Measurements from ENCODE around the gene KMT2B.
"Not testable (repeated sequence)": the region's sequence is repeated elsewhere in the genome, so short reads cannot be mapped to it uniquely, and the experiment has no call there.

Gene KMT2B, protein sequence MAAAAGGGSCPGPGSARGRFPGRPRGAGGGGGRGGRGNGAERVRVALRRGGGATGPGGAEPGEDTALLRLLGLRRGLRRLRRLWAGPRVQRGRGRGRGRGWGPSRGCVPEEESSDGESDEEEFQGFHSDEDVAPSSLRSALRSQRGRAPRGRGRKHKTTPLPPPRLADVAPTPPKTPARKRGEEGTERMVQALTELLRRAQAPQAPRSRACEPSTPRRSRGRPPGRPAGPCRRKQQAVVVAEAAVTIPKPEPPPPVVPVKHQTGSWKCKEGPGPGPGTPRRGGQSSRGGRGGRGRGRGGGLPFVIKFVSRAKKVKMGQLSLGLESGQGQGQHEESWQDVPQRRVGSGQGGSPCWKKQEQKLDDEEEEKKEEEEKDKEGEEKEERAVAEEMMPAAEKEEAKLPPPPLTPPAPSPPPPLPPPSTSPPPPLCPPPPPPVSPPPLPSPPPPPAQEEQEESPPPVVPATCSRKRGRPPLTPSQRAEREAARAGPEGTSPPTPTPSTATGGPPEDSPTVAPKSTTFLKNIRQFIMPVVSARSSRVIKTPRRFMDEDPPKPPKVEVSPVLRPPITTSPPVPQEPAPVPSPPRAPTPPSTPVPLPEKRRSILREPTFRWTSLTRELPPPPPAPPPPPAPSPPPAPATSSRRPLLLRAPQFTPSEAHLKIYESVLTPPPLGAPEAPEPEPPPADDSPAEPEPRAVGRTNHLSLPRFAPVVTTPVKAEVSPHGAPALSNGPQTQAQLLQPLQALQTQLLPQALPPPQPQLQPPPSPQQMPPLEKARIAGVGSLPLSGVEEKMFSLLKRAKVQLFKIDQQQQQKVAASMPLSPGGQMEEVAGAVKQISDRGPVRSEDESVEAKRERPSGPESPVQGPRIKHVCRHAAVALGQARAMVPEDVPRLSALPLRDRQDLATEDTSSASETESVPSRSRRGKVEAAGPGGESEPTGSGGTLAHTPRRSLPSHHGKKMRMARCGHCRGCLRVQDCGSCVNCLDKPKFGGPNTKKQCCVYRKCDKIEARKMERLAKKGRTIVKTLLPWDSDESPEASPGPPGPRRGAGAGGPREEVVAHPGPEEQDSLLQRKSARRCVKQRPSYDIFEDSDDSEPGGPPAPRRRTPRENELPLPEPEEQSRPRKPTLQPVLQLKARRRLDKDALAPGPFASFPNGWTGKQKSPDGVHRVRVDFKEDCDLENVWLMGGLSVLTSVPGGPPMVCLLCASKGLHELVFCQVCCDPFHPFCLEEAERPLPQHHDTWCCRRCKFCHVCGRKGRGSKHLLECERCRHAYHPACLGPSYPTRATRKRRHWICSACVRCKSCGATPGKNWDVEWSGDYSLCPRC (N-terminal part only)

DNA sequence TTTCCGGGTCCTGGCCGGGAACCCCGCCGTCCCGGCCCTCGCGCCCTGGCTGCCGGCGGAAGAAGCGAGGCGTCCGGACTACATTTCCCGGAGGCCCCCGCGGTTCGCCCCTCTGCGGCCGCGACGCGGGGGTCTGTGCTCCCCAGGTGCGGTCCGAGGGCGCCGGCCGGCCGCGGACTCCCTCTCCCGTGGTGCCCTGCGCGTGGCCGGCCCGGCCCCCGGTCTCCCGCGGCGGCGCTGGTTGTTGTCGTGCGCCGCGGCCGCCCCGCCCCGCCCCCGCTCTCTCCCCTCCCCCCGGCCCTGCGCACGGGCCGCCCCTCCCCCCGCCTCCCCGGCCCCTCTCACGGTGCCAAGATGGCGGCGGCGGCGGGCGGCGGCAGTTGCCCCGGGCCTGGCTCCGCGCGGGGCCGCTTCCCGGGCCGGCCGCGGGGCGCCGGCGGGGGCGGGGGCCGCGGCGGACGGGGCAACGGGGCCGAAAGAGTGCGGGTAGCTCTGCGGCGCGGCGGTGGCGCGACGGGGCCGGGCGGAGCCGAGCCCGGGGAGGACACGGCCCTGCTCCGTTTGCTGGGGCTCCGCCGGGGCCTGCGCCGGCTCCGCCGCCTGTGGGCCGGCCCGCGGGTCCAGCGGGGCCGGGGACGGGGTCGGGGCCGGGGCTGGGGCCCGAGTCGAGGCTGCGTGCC is at the start of gene KMT2B:
TSS of gene KMT2B (plus strand) at position 339 of the 680 bp plus-strand sequence. CDS start at position 355, 16 bp downstream.
- DNase-seq, result no peak

DNA sequence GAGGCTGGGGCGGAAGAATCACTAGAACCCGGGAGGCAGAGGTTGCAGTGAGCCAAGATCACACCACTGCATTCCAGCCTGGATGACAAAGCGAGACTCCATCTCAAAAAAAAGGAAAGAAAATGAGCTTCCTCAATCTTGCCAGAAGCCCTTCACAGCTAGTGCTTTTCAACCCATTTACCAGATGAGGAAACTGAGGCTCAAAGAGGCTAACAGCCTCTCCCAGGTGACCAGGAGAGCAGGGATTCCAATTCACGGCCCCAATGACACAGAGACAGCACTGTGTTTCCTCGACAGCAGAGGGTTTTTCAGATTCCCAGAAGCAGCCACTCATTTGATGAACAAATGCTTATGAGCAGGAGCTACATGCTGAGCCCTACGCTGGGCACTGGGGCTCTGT is 48.2 kb upstream of the KMT2B start:
- no peak for DNase-seq

DNA sequence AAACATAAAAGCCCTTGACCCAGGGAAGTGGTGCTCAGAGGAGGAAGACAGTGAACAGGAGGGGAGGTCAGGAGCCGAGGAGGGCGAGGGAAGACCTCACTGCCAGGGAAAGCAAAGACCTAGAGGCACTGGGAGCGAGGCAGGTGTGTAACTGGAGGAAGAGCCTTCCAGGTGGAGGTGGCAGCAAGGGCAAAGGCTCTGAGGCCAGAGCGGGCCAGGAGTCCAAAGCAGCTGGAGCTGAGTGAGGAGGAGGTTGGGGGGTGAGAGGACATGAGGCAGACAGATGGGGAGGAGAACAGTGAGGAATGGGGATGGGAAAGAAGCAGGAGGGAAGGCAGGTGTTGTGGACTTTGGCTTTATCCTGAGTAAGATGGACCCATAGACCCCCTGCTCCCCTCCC is 47.8 kb upstream of the KMT2B start:
- DNase-seq, result no peak

DNA sequence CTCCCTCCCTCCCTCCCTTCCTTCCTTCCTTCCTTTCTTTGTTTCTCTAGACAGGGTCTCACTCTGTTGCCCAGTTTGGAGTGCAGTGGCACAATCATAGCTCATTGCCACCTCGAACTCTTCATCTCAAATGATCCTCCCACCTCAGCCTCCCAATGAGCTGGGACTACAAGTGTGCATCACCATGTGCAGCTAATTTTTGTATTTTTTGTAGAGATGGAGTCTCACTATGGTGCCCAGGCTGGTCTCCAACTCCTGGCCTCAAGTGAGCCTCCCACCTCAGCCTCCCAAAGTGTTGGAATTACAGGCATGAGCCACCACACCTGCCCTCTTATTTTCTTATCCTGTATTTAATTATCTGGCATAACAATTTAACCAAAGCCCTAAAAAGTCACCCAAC is 47.1 kb upstream of the KMT2B start:
- DNase-seq, result no peak

DNA sequence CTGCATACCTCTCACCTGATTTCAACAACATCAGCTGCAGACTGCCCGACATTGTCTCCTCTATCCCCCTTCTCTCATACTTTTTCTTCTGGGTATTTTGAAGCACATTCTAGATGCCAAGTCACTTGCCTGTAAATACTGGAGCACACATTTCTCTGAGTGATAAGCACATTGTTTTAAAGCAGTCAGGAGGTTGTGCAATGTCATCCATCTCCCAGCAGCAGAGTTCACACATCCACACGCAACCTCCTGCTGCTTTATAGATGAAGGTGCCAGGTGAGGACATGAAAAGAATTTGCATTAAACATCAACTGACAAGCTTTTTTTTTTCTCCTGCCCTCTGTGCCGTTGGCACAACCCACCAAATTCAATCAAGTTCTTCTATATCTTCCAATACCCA is 46.0 kb upstream of the KMT2B start:
- DNase-seq, result no peak

DNA sequence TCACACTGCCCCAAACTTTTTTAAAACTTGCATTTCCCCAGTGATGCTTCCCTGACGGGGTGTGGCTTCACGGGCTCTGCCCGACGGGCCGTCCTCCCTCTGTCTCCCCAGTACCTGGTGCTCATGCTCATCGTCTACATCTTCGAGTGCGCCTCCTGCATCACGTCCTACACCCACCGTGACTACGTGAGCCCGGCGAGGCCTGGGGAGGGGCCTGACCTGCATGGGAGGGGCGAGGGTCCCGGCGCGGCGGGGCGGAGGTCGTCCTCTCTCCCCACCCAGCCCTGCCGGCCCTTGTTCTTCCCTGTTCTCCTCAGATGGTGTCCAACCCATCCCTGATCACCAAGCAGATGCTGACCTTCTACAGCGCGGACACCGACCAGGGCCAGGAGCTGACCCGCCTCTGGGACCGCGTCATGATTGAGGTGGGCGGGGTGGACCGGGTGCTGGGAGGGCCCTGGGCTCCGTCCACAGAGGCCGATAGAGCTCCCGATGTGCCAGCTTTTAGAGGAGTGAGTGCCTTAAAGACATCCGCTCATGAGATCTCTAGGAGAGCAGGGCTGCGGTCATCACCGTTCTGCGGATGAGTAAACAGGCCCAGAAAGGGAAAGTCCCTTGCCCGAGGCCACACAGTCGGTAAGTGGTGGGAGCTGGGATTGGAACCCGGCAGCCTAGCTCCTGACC is 44.5 kb upstream of the KMT2B start:
- DNase-seq, result peak; percentile 81

DNA sequence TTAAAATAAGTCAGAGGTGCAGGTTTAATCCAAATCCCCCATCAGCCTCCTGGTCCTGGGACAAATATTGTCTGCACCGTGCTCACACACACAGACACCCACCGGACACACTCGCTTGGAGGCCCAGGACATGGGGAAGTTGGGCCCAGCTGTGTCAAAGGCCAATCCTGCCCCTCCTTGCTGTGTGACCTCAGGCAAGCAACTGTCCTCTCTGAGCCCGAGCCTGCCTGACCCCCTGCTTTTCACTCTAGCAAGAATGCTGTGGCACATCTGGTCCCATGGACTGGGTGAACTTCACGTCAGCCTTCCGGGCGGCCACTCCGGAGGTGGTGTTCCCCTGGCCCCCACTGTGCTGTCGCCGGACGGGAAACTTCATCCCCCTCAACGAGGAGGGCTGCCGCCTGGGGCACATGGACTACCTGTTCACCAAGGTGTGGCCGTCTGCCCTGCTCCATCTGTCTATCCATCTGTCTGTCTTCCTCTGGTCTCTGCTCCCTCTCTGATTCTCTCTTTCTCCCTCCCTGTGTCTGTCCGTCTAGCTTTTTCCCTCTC is 42.1 kb upstream of the KMT2B start:
- no peak for DNase-seq

DNA sequence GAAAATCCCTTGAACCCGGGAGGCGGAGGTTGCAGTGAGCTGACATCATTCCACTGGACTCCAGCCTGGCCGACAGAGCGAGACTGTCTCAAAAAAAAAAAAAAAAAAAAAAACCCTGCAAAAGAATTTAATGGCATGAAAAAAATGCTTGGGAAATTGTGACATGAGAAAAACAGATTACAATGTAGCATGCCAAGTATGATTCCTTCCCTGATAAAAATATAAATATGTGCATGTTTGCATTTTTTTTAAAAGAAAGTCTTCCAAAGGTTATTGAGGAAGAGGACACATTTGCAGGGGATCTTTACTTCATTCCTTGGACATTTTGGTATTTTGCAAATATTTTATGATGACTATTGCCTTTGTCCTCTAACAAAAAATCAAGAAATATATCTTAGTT is 28.0 kb upstream of the KMT2B start:
- no peak for DNase-seq

DNA sequence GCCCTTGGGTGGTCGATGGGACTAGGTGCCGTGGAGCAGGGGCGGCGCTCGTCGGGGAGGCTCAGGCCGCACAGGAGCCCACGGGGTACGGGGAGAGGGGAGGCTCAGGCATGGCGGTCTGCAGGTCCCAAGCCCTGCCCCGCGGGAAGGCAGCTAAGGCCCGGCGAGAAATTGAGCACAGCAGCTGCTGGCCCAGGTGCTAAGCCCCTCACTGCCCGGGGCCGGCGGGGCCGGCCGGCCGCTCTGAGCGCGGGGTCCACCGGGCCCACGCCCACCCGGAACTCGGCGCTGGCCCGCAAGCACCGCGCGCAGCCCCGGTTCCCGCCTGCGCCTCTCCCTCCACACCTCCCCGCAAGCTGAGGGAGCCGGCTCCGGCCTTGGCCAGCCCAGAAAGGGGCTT is 26.7 kb upstream of the KMT2B start:
- not testable (repeated sequence) for DNase-seq

DNA sequence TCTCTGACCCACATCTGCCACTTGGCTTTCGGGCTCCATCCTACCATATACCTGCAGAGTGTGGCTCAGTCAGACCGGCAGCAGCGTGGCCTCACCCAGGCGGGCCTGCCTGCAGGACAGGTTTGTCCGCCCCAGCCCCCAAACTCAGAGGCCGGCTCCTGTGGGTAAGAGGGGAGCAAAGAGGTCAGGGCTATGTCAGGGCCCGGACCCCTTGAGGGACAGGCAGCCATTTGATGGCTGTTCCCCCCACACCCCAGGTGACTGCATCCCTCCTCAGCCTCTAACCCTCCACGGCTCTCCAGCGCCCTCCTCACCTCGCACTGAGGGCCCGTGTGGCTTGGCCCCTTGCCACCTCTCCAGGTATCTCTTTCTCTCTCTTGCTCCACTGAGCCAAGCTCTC is 25.8 kb upstream of the KMT2B start:
- no peak for DNase-seq

DNA sequence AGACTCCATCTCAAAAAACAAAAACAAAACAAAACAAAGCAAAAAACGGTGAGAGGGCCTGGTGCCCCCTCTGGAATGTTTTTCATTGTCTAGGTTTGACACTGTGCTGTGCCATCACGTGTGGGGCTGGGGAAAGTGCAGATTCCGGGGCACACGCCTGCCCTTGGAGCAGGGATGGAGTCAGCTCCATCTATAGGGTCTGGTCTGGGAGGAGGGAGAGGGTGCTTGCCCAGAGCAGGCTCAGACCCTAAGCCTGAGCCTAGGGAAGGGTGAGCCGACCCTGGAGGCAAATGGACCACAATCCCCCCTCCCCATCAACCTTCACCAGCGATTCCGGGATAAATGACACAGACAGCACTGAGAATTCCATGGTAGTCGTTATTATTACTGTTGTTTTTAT is 24.4 kb upstream of the KMT2B start:
- no peak for DNase-seq

DNA sequence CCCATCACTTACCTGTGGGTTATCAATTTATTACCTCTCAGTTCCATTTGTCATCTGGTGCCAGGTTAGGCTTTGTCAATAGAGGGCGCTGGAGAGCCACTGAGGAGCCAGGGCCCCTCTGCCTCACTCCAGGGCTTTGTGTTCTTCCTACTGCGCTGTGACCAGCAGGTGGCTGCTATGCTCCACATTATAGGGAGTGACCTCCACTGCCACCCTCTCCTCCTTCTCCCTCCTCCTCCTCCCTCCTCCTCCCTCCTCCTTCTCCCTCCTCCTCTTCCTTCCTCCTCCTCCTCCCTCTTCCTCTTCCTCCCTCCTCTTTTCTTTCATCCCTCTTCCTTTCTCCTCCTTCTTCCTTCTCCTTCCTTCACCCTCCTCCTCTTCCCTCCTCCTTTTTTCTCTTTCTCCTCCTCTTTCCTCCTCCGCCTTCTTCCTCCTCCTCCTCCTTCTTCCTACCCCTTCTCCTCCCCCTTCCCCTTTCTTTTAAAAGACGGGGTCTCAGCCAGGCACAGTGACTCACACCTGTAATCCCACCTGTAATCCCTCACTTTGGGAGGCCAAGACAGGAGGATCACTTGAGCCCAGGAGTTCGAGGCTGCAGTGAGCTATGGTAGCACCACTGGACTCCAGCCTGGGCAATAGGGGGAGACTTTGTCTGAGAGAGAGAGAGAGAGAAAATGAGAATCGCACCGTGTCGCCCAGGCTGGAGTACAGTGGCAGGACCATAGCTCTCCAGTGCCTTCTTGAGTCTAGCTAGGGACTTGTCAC is 23.8 kb upstream of the KMT2B start:
- DNase-seq, result peak; percentile 95

DNA sequence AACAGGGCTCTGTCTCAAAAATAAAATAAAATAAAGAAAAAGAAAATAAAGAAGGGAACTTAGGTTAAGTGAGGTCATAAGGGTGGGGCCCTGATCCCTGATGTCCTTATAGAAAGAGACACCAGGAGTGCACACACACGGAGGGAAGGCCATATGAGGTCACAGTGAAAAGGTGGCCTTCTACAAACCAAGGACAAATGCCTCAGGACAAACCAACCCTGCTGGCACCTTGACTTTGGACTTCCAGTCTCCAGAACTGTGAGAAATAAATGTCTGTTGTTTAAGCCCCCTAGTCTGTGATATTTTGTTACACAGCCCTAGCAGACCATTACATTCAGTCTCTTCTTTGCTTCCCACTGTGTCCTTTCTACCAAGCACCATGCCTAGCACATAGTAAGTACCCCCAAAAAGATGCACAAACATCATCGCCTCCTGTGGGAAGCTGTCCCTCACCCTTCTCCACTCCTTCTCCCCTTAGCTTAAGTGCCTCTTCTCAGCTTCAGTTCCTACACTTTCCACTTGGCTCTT is 21.8 kb upstream of the KMT2B start:
- no peak for DNase-seq

DNA sequence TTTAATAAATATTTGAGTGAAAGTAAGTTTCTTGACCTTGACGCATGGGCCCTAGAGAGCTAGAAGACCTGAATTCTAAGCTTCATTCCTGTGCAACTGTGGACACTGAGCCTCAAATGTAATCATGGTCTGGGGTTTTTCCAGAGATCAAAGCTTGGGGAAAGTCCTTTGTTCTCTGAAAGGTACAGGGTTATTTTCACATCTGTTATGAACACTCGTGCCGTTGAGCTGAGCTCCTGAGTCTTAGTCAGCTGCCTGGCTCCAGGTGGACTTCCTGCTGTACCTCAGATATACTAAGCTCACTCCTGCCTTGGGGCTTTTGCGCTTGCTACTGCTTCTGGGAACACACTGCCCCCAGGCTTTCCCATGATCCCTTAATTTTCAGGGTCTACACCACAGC is 21.0 kb upstream of the KMT2B start:
- DNase-seq, result no peak

DNA sequence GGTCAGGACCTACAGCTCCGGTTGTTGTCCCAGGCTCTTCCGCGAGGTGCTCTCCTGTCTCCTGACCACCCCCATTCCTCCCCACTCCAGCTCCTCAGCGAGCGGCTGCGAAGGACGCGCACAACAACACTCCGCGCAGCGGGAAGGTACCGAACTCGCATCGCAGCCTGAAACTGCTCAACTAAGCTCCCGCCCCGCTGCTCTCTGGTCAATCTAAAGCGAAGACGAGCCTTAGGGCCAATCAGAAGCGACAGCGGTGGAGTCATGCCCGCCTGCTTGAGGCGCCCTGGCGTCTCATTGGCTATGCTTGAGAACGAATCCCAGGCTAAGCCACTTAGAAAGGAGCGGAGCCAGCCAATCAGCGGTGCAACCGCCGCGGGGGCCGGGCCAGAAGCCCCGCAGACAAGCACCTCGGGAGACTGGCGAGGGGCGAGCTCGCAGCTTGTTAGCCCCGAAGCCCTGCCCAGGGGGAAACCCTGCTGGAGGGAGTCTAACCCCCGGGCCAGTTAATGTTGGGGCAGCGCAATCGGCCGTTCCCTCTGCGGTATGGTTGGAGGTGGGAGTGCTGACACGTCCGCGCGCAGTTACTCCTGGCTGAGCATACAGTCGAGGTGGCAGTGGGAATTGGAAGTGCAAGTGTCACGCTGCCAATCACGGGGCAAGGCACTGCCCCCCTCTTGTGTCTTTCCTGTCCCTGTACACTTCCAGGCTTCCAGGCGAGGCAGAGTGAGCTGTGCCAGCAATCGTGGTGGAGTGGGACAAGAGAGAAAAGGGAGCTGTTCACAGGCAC is 15.4 kb upstream of the KMT2B start:
- DNase-seq, result peak; percentile 97

DNA sequence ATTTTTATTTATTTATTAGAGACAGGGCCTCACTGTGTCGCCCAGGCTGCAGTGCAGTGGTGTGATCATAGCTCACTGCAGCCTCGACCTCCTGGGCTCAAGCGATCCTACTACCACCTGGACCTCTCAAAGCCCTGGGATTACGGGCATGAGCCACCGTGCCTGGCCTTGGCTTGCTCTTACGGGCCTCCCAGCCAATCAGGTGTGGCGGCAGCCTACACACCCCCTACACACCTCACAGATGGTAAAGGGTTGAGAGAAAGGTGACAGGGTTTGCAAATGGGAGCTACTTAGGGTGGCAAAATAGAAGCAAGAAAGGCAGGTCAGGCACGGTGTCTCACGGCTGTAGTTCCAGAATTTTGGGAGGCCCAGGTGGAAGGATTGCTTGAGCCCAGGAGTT is 14.5 kb upstream of the KMT2B start:
- no peak for DNase-seq

DNA sequence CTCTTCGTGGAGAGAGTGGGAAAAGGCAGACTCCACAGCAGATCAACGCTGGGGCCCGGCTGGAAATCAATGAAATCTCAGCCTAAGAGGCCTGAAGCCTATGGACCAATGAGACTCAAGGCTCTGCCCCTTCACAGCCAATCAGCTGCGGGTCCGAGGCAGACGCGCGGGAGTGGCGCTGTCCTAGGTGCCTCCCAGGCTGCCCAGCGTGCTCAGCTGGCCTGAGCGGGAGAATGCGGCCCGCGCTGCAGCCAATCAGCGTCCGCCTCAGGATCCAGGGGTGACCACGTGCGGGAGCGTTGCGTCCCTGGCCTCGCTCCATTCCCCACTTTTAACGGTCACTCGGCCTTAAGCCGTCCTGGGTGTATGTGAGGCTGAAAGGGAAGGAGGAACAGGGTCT is 13.6 kb upstream of the KMT2B start, which contains the start of gene ZBTB32:
TSS of gene ZBTB32 (plus strand) at position 341 of the 400 bp plus-strand sequence. CDS start 10,069 bp downstream, outside the sequence.
- no peak for DNase-seq

DNA sequence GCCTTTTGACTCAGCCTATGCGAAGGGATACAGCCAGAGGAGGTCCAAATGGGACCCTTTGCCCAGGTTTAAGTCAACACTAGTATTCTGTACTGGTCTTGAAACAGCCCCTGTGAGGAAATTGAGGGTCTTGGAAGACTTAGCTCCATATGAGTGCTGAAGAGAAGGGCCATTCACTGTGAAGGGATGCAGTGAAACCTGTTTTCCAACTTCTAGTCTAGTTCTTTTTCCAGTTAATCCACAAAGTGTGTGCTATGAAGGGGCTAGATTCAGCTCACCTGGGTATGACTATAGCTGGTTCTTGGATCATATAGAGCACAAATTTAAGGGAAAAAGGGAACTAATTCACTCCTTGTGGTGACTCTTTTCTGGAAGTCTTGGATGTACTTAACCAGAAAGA is 9.4 kb upstream of the KMT2B start:
- no peak for DNase-seq

All from activated effector memory CD4-positive, alpha-beta T cell treated with anti-CD3 and anti-CD28 coated beads, Interleukin-2, amount 50 U/mL, for 16 hours (primary cell).